DOHH2 (cell line): ENCODE results near the gene ITGA3.

Source experiments
- CTCF ChIP-seq: fragments of 200-600 bp; sonication (generic); IDR thresholded peaks from one replicate; pipeline ENCODE4 v1.5.1; 2014; ENCODE audit warnings: antibody characterized with exemption, mild to moderate bottlenecking, low read depth, low read length; ENCODE audit not compliant: poor library complexity, severe bottlenecking
- EZH2phosphoT487 ChIP-seq: fragments of 200-600 bp; sonication (generic); IDR thresholded peaks from 2 replicates; pipeline ENCODE4 v1.6.1; 2017; ENCODE audit warnings: borderline replicate concordance, mild to moderate bottlenecking, antibody characterized with exemption, low read length, moderate library complexity, mixed read lengths

- TF ChIP-seq CTCF, result no peak
- no peak for TF ChIP-seq EZH2phosphoT487
Measured at GRCh38 chr17:50109785-50110184, 53.9 kb downstream of the ITGA3 start.
